HG03060 (cell line): ENCODE results near the gene NSUN2.

Source experiments
- ATAC-seq: cut with Tn5 transposase; IDR thresholded peaks from one replicate; pipeline ENCODE4 v1.9.1; 2021; ENCODE audit warnings: low read depth, moderate number of reproducible peaks; ENCODE audit not compliant: unreplicated experiment

Gene NSUN2

DNA sequence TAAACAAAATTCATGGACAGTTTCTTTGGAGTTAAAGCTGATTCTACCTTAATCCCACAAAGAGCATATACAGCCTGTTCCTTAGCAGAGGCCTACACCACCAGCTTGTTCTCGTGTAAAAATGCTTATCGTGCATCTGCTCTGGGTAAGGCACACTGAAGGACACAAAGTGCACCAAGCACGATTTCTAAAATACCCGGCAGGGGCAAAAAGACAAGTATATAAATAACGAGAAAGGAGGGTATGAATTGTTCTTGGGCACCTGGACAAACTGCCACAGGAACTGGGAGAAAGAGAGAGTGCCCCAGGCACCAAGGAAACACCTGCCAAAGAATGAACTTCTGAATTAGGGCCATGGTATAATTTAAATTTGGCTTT is 25.3 kb downstream of the NSUN2 start:
- ATAC-seq, result no peak

DNA sequence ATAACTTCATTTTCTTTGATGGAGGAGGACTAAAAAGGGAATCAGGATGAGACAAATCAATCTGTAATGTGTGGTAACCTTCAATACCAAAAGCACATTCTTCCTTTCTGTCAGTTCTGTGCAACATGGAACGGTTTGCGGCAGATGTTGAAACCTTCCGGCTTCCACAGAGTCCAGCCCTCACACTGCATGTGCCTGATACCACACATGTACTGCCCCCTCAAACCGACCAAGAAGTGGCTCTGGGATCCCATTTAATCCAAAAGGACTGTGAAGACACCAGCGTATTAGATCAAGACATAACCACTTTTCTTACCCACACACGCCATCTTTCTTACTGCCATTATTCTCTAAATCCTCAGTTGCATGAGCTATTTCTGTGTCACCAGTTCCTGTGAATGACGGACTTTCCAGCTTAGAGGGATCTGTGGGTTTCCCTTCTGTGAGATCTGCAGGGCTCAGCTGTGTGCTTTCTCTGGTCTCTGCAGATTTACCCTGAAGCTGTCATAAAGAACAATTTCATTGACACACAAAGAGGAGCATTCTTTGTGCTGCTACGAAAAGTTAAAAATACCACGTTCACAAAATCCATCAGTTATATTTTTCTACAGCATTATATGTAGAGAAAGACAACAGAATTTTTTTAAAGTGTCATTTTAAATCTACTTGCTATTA is 25.8 kb downstream of the NSUN2 start:
- no peak for ATAC-seq

GRCh38 chr5:6604946-6605345 is 27.9 kb downstream of the NSUN2 start:
- no peak for ATAC-seq

DNA sequence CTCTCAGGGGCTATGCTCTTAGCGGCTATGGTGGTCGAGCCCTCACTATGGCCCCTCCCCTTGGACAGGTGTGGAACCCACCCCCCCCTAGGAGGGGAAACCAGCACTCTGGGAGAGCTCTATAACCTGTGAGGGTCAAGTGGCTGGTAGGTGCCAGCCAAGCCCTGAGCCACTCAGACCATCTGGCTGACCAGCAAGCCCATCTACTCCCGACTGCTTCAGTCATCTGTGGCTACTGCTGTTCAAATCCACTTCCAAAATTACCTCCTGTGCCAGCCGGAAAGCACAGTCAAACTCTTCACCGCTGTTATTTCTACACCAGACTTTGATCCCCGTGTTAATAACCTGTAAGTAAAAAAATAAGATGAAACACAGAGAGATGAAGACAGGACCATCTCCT is 28.5 kb downstream of the NSUN2 start:
- no peak for ATAC-seq

DNA sequence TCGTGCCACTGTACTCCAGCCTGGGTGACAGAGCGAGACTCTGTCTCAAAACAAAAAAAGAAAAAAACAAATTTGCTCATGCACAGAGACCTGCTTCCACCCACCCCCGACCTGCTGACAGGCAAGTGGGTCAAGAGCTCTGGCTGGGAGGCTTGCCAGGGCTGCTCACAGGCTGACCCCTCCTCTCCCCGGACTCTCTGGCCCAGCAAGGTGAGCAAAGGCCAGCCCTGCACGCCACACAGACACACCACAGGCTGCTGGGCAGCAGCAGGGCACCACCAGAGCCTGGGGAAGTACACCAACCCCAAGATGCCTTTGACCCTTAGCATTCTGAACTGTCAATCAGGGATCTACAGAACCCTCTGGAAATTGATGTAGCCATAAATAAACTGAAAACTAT is 29.2 kb downstream of the NSUN2 start:
- no peak for ATAC-seq

DNA sequence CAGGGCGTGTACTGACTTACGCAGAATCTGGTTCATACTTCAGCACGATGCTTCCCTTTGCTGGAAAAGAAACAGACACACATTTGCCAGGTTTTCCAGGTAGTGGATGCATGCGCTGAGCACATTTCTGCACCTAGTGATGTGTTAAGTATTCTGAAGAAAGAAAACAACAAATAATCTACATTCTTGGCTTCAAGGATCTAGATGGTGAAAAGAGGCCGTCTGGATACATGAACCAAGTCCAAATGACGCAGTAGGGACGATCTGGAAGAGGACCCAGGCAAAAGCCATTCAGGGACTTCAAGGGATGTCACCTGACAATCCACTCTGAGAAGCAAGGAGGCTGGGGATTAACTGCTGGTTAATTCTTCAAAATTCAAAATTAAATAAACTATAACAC is 30.4 kb downstream of the NSUN2 start:
- no peak for ATAC-seq

DNA sequence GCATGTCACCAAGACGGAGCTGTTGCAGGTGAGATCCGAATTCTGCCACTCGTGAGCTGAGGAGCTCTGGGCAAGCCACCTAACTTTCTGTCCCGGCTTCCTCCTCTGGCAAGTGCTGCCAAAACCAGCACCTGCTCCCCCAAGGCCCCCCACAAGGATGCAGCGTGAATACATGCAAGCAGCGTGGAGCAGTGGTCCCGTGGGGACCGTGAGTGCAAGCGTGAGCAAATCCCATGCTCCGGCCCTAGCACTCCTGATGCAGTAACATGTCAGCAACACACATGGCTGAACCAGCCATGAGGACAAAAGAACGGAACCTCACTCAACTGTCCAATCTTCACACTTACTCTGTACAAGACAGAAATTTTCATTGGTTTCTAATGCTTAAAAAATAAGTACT is 31.0 kb downstream of the NSUN2 start:
- ATAC-seq, result no peak

- no peak for ATAC-seq
These were observed 31.6 kb downstream of the NSUN2 start for GRCh38 chr5:6601271-6601670.

DNA sequence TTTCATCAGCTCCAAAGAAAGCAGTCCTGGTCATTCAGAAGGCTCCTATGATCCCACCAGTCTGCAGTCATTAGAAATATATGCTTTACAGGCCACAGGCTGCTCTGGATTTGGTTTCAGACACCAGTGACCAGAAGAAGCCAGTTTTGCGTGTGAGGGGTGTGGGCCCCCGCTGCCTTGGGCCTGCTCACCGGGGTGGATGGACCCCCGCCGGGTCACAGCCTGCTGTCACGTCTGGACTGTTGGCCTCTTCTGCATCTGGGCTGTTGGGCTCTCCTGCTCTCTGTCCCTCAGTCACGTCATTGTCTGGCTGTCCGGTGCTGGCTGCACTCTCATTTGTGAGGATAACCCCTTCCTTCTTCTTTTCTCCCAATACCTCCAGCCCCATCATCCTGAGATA is 33.1 kb downstream of the NSUN2 start:
- no peak for ATAC-seq

DNA sequence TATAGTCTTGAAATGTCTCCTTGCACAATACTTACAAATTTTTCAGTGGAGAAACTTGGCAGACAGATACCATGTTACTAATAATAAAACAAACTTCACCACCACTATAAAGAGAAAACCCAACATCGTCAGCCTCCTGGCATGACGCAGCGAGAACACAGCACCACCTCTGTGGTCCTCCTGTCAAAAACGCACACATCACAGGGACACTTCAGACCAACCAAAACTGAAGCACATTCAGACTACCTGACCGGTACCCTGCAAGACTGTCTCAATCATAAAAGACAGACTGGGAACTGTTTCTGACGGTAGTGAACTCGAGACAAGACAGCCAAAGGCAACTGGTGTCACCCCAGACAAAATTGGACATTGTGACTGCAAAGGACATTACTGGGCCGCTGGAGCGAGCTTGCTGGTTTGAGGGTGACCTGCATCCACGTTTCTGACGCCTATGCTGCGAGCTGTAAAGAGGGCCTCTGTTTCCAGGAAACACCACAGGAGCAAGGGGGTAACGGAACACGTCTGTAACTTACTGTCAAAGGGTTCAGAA is 34.4 kb downstream of the NSUN2 start:
- no peak for ATAC-seq

DNA sequence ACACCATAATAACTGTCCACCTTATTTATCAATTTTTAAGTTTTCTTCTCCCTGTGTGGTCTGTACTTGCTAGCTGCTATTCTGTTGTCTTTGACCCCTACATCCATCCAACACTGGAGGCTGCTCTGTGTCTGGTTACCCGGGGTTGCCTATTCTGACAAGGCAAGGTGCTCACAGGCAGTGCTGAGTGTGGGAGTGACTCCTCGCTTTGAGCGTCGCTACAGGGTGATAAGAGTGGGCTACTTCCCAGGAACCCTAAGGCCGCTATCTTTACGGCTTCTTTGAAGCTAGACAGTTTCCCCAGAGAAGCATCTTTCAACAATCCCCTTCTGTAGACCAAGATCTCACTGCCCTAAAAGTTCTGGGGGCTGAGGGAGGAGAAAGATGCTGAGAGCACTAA is 35.3 kb downstream of the NSUN2 start:
- ATAC-seq, result no peak

GRCh38 chr5:6596388-6596787 is 36.5 kb downstream of the NSUN2 start:
- no peak for ATAC-seq

- ATAC-seq, result no peak
These were observed 37.4 kb downstream of the NSUN2 start for GRCh38 chr5:6595405-6595804.

GRCh38 chr5:6594066-6594465 is 38.8 kb downstream of the NSUN2 start:
- no peak for ATAC-seq

DNA sequence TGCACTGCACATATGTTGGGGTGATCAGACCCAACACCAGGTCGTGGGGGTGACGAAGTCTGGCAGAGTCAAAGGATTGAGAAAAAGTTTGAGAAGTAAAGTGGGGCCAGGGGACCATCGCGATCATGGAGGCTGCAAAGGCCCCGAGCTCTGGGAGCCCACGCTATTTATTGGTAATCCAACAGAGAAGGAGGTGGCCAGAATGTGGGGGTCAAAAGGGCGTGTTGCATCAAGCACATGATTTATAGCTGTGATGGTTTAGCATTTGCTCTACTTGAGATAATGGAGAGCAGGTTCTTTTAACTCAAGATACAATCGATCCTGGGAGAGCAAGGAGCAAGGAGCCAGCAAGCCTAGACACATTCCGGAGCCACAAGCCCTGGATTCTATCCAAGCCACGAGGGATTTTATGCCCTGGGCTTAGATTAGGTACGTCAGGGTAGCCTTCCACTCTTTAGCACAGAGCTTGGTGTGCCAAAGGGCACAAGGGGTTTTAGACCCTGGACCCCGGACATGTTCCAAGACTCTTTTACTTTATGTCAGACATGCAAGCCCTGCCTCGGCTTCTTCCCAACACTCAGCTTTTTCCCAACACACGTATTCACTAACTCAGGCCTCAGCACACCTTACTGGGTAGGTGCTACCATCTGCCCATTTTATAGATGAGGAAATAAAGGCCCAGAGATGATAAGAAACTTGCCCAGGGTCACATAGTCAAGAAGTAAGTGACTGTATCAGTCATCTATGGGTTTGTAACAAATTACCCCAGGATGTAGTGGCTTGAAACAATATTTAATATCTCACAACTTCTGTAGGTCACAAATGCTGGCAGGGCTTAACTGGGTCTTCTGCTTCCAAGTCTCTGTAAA is 39.5 kb downstream of the NSUN2 start:
- no peak for ATAC-seq

DNA sequence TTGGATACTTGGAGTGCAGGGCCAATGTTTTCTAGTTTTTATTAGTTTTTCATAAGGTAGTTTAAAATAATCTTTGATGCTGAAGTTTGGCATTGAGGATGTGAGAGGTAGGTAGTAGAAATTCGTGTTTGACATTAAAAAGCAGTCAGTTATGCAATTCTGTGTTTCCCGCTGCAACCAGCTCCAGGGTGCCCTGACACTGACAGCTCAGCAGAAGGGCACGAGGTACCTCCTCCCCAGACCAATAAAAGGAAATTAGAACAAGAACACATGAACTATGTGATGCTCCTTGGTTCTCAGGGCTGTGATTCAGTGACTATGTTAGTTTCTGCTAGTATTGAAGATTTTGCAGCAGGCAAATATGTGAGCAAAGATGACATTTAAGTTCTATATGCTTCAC is 40.2 kb downstream of the NSUN2 start:
- ATAC-seq, result no peak

- ATAC-seq, result no peak
These were observed 41.1 kb downstream of the NSUN2 start for GRCh38 chr5:6591671-6592288.

GRCh38 chr5:6590581-6590980 is 42.3 kb downstream of the NSUN2 start:
- no peak for ATAC-seq

GRCh38 chr5:6587171-6587570 is 45.7 kb downstream of the NSUN2 start:
- ATAC-seq, result no peak

GRCh38 chr5:6586647-6587042 is 46.2 kb downstream of the NSUN2 start:
- ATAC-seq, result no peak

DNA sequence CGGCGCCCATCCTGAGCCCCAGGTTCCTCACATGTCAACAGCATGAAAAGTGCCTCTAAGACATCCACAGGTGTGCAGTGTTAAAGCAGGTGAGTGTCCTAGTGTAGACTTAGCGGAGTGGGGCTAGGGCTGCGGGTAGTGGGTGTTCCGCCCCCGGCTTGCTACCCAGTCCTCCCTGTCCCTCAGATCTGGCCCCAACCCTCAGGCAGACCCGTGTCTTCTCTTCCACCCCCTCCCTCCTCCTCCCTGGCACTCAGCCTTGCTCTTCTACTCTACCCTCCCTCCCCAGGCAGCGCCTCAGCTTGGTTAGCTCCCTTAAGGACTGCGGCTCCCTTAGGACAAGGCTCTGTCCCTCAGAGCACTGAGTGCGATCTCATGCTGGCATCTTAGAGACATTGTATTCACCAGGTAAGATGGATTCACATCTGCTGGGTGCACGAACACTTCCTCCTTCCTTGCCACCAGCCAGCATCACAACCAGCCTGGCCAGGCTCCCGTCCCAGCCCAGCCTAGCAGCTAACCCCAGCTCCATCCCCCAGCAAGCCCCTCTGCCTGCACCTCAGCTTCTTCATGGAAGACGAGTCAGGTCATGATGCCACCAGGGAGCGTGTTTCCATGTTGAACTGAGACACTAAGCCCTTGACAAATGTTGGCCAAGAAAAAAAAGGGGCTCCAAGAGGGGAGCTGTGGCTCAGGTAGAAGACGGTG is 46.8 kb downstream of the NSUN2 start:
- no peak for ATAC-seq
